HG02852 (cell line): ENCODE data around the gene KIAA1755.

Experiments
- ATAC-seq: cut with Tn5 transposase; IDR thresholded peaks from one replicate; pipeline ENCODE4 v1.9.1; 2021; ENCODE audit warnings: mild to moderate bottlenecking, moderate library complexity; ENCODE audit not compliant: unreplicated experiment

The KIAA1755 gene

DNA sequence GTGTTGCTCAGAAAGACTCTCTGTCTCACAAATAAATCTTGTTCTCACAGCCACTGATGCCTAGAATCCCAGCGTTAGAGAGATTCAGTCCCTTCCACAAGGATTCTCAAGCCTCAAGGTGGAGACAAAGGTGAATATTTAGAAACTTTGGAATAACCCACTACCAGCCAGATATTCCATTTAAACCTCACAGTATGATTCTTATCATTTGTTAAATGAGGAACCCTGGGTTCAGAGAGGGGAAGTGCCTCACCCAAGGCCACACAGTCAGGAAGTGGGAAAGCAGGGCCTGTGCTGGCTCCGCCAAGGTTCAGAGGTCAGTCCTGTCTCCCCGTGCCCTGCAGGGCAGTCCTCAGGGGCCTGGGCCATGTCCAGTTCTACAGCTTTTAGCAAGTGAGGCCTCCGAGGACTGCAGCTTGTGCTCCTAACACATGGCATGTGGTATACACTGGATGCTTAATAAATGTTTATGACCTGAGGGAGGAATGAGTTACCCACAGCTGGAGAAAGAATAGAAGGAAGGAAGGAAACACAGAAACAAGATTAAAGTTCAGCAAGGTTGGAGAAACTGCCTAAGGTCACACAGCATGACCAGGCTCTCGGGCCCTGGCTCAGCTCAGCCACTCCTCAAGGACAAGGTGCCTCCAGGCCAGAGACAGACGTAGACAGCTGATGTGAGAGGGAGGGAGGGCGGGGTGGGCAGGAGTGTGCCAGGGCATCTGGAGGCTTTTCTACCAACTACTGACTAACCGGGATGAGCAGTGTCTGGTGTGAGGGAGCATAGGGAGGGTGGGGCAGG, 91.5 kb downstream of the KIAA1755 start:
- no peak for ATAC-seq

DNA sequence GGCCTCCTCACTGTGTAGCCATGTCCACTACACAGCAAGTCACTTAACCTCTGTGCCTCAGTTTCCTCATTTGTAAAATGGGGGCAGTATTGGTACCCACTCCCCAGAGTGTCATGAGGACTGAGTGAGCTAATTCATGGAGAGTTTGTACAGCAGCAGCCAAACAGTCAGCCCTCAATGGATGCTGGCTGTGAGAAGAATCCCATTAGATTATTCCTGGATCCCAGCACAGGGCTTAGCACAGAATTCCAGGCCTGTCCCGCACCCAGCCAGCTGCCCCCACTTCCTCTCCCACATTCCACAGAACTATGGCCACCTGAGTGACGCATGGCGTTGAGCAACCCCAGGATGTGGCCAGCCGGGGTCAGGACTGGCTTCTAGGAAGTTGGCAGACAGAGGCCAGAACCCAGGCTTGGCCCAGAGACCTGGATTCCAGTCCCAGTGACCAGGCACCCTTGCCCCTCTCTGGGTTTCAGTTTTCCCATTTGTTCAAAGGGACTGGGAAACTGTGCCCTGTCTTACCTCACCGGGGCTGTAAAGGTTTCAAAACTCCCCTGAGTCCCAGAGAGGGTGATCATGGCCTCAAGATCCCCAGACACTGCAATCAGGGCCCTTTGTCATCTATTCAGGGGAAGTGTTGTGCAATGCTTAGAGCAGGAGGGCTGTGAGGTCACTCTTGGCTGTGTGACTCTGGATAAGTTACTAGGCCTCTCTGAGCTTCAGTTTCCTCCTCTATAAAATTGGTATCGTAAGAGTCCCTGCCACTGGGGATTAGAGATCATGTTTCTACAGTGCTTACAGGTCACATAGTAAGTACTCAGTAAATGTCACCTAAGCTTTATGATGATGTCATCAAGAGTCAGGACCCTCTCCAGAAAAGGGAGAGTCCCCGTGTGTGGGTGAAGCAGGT, 92.4 kb downstream of the KIAA1755 start:
- ATAC-seq: no peak

DNA sequence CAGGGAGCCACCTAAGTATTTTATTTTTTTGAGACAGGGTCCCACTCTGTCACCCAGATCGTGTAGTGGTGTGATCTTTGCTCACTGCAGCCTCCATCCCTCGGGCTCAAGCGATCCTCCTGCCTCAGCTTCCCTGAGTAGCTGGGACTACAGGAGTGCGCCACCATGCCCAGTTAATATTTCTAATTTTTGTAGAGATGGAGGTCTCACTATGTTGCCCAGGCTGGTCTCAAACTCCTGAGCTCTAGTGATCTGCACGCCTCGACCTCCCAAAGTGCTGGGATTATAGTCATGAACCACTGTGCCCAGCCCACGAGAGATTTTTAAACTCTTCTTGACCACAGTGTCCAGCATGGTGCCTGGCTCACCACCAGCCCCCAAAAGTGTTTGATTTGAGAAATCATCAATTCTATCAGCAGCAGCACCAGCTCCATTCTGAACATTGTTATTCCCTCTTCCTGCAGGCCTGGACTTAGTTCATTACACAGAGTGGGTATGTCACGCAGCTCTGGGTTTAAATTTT, 93.1 kb downstream of the KIAA1755 start:
- ATAC-seq: no peak

DNA sequence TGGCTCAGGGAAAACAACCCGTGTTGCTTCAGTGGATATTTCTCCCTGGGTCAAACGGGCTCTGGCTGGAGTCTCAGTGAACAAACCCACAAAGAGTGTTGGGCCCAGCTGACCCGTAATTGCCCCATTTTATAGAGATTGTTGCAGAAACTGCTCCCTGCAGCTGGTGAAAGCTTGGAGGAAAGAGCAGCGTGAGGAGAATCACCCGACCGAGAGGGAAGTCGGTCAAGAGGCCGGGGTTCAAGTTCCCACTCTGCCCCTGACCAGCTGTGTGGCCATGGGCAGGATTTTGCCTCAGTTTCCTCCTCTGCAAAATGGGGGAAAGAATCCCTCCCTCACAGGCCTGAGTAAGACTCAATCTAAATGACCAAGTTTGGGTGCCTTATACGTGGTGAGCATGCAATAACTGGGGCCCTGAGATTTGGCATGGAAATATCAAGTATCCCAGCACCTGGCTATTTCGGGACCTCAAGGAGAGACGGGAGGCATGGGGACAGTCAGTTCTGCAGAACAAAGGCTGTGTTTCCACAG, 93.8 kb downstream of the KIAA1755 start:
- no peak for ATAC-seq

DNA sequence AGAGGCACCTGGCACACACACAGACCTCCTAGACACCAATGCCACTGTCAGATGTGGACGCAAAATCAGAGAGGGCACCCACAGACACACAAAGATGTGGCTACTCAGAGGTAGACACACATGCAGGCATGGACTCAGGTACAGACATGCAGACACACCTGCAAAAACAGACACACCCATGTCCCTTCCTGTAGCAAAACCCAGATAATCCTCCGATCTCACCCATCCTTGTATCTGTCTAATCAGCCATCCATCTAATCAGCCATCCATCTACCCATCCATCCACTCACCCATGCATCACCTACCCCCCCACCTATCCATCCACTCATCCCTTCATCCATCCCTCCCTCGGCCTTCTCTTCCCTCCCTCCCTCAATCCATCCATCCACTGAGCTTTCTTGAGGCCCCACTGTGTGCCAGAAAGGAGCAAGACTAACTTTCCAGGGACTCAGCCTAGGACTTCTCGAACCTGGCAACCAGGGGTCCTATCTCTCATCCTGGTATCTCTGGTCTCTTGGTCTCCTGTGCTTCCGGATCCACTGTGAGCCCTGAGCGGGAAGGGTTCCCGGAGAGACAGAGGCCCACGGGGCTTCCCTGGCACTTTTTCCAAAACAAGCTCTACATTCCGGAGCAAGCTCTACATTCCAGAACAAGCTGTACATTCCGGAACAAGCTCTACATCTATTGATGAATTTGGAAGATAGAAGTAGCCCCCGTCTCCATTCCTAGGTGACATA, 94.4 kb downstream of the KIAA1755 start:
- ATAC-seq: no peak

DNA sequence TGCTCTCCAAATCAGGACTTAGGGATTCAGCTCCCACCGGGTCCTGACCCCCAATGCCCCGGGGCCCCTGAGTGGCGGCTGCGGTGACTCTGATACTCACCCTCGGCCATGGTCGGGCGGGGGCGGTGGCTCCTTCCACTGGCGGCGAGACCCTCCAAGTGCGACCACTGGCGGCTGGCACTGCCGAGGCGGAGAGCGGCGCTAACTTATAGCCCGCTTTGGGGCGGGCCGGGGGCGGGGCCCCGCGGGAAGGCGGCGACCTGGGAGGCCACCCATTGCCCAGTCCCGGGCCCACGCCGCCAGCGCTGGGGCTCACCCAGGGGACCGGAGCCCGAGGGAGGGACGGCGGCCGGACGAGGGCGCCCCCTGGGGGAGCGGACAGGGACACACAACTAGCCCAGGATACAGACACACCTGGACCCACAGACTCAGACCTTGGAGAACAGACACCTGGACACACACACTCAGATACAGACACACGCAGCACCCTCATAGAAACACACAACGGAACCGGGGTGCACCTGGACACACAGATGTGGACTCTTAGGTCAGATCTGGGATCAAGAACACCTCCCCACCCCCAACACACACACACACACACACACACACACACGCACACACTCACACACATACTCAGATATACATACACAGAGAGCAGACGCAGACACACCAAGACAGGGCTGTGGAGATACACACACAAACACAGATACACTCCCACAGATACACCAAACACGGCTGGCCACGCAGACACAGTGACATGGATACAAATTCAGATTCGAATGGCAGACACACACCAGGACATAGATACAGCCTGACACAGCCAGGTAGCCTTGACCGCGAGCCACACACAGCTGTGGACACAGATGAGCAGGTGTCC, 95.2 kb downstream of the KIAA1755 start, which contains the start of gene TGM2:
Gene TGM2 (minus strand): TSS at position 182 of the 877 bp plus-strand sequence. CDS start 72 bp downstream, at position 110.
- no peak for ATAC-seq

DNA sequence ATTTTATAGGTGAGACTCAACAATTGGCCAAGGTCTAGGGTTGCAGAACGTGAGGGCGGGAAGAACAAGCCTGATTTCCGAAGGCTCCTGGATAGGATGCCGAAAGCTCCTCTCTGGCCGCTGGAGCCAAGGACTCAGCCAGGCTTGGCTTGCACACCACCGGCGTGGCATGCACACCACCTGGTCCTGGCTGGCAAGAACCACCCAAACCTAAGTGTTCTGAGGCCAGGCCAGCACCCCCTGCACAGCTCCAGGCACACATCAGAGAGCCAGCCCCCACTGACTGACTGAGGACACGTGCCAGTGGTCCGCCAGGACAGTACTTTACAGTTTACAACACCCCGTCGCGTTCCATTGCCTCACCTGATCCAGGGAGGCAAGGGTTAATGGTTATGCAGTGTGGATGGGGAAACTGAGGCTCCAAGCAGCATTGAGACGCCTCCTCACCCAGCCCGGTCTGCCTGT, 95.9 kb downstream of the KIAA1755 start:
- no peak for ATAC-seq

DNA sequence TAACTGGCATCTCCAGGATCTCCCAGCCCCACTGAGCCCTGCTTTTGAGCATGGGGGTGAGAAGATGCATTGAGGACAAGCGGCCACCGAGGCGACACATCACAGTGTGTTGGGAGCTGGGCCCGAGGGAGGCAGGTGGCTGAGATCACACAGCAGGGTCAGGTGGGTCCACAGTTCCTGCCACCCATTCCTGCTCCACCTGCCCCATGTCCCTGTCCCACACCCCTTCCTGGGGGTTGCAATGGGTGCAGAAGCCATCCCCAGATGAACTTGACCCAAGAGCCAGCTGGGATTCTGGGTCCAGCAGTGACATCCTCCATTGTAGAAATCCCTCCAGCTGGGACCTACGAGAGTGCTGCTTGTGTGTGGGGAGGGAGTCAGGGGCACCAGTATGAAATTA, 96.5 kb downstream of the KIAA1755 start:
- ATAC-seq: no peak

DNA sequence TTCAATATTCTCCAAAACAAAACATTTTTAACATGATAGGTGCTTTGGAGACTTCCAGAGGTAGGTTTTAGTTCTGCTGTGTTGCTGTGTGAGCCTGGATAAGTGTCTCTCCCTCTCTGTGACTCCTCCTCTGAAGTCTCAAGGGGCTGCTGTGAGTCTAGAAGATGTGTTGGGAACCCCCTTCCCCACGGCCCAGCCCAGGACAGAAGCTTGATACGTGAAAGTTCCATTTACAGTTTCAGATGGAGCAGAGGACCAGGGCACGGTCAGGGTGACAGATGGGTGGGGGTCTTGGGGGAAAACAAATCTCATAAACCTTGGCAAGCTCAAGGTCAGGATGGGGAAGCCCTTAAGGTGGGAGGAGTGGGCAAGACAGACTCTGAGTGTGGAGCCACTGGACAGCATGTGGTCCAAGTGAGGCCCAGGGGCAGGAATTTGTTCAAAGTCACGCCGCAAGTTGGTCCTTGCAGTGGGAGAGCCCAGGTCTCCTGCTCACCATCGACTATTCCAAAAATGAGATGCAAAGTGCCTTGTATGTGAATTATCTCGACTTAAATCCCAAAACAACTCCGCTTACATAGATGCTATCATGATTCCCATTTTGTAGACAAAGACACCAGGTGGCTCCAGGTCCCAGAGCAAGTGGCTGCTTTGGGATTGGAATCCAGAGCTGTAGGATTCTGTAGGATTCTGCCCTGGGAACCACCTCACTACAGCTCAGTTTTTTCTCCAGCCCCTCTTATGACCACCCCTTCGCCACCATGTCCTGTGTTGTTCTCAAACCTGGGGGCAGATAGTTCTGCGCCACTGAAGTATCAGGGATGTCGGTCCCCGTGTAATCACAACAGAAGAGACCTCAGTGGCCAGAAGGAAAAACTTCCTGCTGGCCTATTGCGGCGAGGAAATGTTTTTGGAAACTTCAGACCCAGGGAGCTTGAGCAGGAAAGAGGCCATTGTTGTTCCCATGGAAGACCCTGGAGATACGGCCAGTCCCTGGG, 97.4 kb downstream of the KIAA1755 start:
- no peak for ATAC-seq

DNA sequence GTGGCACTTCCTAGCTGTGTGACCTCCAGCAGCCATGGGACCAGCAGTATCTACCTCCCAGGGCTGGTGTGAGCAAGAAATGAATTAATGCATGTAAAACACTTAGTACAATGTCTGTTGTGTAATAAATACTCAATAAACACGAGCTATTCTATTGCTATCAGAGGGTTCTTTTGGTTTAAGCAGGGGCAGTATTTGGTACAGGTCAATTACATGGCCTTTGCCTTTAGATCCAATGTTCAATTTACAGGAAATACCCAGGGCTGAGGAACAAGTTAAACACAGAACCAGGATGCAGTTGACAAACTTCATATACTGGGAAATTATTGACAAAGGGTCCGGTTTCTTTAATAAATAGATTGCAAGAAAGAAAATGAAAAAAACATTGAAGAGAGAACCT, 98.4 kb downstream of the KIAA1755 start:
- no peak for ATAC-seq

DNA sequence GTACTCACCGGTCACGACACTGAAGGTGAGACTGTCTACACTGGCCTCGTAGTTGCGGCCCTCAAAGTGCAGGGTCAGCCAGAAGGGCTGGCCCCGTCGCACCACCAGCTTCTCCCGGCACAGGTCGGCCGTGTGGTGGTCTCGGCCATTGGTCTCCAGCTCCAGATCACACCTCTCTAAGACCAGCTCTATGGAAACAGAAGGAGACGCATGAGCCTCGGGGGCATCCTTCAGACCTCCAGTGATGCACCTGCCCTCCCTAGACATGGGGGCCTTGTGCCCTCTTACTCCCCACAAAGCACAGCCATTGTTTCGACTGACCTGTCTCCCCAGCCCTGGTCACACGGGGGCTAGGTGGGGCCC, 99.1 kb downstream of the KIAA1755 start:
- ATAC-seq: no peak
